Adrenal gland (tissue), 5 donors: ENCODE measurements around the gene KRTAP10-9.
"Not testable (repeated sequence)": the region's sequence is repeated elsewhere in the genome, so short reads cannot be mapped to it uniquely, and the experiment has no call there.

Source experiments
- CTCF ChIP-seq, 6 experiments: fragments of 450-650 bp in 4 of 6; fragments of 200-600 bp in 2 of 6; sonication (generic) in 1 of 6; IDR thresholded peaks; 1 replicate in 5 of 6; 2 replicates in 1 of 6; pipeline versions ENCODE4 v1.5.1 to v1.8.0; 2016 to 2021; ENCODE audit warnings: antibody characterized with exemption in 6 of 6, mild to moderate bottlenecking in 2 of 6, moderate library complexity in 1 of 6
- POLR2A ChIP-seq, 2 donors: fragments of 450-650 bp; IDR thresholded peaks; one replicate each; pipeline ENCODE4 v1.6.1; 2017; ENCODE audit warnings: antibody characterized with exemption in 2 of 2, mild to moderate bottlenecking in 2 of 2, moderate library complexity in 1 of 2
- donor health status: DM: no; HTN: no; CAD: no.

GRCh38 chr21:44610157-44610843 is 16.6 kb upstream of the KRTAP10-9 start:
- TF ChIP-seq CTCF, POLR2A (IDR thresholded peaks at IDR 0.05): not testable (repeated sequence)
